GM18519 (cell line): ENCODE data around the gene INSIG2.
A peak's percentile ranks its signal among the peaks of the same experiment; 100 is the strongest.
"Not testable (repeated sequence)": the region's sequence is repeated elsewhere in the genome, so short reads cannot be mapped to it uniquely, and the experiment has no call there.

Experiments used
- ATAC-seq: cut with Tn5 transposase; IDR thresholded peaks from one replicate; pipeline ENCODE4 v1.9.1; 2021; ENCODE audit warnings: mild to moderate bottlenecking, moderate library complexity; ENCODE audit not compliant: unreplicated experiment, low FRiP score

The INSIG2 gene

DNA sequence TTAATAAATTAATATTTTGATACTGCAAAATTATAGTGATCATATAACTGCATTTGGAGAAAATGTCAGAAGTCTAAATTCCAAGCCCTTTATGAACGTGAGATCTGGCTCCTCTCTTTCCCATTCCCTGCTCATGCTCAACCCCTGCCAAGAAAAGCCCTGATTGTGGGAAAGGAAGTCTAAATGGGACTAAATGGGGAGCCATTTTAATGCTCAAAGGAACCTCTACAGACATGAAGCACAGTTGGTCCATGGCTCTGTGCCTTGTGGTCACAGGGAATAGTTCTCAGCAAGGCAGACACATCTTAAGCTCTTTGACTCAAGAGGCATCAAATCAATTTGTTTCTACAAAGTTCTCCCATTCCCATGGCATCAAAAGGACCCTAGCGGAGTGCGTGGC lies 29.3 kb upstream of the INSIG2 start:
- ATAC-seq = no peak

DNA sequence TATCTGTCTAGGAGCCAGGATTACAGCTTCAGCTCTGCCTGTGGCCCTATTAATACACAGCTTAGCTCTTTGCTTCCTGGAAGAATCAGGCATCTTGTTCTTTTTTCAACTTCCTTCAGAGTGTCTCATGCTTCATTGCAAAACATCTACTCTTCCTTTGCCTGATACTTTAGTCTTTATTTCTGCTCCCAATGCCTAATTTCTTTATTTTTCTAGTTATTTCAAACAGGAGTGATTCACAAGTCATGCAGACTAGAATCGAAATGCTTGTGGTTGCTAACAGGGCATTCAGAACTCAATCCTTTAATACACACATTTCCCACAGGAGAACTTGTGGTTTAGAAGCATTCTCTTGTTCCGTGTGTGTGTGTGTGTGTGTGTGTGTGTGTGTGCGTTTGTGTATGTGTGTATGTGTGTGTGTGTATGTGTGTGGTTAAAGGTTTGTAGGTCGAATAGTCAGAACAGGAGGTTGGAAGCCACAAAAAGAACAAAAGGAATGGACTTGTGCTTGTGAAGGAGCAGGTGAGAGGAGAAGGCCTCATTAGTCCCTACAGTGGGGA lies 28.3 kb upstream of the INSIG2 start:
- ATAC-seq = no peak

DNA sequence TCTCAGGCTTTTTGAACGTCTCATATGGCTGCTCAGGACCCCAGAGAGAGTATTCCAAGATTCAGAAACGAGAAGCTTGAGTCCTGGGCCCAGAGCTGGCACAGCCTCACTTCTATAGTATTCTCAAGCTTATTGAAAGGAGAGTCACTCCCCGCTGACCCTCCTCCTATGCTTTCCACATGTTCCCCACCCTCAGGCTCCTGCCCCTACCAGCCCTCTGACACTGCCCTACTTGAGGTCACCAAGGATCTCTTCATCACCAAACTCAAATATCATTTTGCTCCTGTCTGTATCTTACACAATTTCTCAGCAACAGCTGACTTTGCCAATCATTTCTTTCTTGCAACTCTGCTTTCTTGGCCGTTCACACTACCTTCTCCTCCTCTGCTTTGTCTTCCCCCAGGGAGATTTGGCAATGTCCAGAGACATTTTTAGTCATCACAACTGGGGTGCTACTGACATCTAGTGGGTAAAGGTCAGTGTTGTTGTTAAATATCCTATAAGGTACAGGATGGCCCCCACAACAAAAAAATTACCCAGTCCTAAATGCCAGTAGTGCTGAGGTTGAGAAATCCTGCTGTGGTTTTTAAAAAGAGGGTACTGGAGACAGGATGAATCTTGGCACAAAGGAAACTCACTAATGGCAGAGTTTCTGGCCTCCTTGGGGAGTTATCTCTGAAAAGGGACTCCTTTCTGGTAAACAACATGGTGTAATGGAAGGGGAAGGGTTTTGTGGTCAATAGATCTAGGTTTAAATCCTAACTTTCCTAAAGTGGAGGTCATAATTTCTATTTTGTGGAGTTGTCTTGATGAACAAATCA lies 26.9 kb upstream of the INSIG2 start:
- ATAC-seq = peak; percentile 81

DNA sequence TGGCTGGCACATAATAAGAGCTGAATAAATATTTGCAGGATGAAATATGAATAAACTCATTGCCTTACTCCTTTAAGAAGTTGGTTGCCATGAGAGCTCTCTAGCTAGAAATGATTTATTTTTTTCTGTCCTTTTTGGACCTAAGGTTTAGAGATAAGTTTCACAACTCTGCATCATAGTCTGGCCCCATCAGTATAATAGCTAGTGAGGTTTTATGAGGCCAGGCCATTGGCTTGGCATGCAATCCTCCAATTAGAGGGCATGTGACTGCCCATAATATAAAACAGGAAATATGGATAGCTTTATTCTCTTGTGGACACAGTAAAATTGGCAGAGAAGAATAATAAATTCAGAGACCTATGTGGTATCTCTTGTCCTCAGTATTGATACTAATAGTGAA lies 26.2 kb upstream of the INSIG2 start:
- ATAC-seq = no peak

DNA sequence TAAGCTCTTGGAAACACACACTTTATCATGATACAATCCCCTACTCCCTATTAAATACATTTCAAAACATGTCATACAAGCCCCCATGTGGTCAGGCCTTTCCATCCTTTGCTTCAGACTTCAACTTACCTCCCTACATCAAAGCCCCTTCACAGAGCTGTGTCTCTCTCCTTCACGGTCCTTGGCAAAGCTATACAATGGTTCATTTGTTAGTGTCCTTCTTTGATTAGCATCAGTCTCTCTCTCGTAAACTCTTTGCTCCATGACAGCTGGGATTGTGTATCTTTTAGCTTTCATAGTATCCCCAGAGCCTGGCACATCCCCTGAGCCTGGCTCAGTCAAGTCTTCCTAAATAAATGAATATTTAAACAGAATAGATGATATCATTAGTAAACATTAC lies 25.6 kb upstream of the INSIG2 start:
- no peak for ATAC-seq

DNA sequence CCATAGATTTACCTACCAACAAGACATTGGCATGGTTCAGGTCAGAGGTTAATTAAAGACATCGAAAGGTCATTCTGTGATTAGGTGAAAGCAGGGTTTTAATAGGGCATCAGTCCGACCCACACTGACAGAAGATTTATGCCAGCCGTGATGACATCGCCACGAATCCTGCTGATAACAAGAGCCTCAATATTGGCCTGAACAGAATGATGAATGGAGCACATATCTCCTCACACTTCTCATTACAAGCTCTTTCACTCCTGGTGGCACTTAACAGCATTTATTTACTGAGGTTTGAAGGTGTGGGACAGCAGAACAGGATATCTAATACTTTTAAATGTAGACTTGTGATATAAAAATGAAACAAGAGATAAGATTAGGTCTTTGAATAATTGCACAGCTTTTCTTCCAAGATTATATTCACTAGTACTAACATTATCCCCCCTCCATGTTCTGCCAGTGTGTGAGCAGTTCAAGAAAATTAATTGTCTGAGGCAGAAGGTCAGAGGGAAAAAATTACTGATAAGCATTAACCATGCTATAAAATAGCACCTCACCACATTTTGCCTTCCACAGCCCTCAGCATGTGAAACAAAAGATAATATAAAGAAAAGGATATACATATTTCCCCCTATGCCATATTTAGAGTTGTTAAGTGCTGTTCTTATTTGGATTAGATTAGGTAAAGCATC lies 23.1 kb upstream of the INSIG2 start:
- no peak for ATAC-seq

DNA sequence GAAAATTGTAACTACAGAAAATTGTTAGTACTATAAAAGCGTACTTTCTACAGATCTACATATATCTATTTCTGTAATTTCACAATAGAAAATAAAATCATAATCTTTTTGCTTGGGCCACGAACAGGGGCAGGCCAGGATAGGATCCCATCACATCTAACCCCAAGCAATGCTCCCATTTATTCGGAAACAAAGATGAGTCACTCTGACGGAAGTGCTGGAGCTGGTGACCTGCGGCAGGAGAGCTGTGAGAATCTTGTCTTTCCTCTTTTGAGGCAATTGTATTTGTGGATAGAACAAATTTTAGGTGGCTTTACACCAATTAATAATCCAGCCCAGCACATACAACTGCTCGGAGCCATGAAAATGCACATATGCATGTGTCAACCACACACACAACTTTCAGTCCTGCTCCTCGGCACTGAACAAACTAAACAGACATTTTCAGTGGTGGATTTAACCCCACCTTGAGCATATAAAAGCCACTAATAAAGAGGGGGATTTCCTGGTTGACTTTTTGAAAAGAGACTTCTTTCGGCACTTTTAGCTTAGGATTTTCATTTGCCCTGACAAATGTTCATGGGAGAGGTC lies 22.3 kb upstream of the INSIG2 start:
- ATAC-seq = no peak

DNA sequence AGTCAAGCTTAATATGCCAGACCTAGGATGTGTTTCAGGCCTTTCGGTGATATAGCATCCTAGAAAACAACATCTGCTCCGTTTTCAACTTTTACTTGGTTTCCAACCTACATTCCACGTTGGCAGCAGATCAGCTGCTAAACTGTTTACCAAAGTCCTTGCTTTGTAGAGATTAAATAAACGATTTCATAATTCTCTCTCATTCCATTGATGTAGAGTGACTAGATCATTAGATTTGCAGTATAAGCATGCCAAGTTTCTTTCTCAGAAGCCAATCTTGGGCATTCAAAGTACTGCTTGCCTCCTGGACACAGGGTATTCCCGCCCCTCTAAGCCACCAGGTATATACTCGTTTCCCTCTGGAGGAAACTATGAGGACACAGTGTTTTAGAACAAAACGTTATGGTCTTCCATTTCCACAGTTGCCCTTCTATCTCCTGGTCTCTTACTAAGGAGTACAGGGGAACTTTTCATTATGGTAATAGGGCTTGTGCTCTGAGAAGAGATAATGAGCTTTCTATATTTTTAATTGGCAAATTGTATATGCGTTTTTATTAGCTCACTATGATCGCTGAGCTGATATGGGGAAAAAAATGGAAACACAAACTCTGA lies 10.5 kb upstream of the INSIG2 start:
- no peak for ATAC-seq

DNA sequence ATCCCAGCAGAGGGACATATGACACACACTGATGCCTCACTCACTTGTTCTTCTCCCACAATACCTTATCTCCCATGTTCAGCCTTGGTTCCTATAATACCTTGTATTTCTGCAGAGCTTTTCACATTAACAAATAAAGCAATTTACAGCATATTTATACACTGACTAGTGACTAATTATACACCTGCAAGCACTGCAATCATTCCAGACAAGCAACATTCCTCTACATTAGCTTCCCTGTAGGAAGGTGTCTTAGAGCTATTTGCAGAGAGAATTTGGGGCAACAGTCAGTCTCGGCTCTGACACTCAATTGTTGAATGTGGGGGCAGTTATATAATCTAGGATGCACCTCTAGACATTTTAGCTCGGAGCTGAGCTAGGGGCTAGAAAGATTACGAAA lies 9.5 kb upstream of the INSIG2 start:
- ATAC-seq = no peak

DNA sequence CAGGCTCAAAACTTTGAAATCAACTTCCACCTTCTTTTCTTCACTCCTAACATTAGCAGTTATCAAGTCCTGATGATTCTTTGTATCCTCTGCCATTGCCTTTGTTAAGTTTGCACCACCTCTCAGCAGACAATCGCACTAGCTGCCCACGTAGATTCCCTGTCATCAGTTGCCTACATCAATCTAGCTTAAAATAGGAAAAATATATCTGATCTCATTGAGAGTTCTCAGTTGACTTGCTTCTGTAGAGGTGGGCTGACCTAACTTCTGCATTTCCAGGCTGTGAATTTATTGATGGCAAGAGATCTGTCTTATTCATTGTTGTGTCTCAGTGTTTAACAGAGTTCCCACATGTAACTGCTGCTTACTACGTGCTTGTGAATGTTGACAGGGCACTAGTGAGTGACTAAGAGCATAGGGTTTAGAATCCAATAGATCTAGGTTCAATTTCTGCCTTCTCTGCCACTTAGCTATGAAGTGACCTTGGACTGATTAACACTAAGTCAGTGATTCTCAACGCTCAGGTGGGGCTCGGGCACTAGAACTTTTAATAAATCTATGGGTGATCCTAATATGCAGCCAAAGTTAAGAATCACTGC lies 3.7 kb upstream of the INSIG2 start:
- ATAC-seq = no peak

DNA sequence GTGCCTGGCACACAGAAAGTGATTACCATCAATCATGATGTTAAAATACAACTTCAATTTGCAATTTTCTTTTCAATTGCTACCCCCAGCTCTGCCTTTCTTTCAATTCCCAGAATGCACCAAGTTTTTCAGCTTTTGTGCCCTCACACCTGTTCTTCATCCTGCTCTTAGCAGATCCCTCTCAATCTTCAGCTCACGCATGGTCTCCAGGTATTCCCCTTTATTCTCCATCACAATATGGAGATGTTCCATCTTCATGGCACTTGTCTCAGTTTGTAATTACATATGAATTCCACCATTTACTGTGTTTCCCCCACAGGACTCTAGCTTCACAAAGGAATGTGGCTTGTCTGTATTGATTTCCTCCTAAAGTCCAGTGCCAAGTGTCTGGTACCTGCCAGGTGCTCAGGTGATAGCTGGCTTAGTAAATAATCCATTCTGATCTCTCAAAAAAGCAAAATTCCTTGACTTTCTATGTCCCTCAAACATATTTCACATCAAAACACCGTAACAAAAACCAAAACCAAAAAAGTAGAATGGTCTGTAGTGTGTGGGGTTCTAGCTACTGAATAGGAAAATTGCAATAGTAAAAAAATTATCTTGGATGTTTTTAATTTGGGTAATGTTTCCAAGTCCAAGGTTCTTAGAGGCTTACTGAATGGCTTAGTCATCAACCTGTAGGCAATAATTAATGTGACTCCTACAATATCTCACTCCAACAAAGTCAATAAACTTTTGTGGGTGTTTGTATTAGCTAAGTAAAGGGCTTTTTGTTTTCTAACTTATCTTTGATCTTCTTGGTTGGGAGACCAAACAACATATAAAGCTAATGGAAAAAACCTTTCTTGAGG lies 2.9 kb upstream of the INSIG2 start:
- no peak for ATAC-seq

DNA sequence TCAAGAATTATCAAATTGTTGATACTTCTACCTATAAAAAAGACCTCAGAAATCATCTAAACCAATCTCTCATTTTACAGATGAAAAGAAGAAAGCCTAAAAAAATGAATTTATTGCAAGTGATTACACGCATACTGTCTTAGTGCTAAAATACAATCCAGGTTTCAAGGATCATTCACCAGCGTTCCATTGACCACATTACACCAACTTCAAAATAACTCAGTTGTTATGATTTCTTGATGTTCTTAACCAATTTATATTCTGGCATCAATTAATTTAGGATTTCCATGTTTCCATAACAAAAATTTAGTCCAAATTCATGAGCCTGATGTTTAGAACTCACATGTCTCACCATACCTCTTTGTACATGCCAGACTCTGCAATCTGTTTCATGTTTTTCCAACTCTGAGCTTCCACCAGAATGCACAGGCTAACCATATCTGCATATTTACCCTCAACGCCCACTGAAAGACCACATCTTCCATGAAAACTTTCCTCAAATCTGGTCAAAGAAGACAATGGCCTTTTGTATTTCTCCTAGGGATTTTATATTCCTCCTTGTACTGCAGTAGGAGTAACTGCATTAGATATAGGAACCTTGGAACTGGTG lies 2.1 kb upstream of the INSIG2 start:
- ATAC-seq = no peak

DNA sequence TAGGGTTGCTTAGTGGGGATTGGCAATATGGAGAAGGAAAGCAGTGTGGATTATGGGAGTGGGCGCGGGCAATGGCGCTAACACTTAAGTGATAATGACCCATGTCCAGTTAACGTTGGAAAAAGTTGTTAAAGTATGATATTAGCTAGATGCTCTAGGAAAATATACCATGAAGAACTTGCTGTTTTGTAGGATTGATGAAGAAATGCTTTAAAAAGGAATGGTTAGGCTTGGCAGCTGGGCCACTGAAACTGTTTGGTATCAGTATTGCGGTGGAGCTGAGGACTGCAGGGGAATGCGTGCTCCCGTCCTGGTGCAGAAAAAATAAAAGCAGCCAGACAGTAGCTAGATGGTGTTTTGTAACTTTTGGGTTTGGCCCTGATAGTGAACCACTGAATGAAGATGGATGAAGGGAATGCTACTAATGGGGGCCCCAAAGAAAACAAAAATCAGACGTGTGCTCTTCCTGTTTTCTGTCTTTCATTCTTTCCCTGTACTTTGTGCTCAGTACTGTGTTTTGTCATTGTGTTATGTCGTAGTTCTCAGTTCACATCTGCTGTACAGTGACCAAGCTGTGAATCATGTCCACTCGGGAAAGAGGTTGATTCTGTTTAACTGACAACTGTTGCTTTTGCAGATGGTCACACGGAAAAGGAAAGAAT lies 999 bp downstream of the INSIG2 start:
- ATAC-seq = no peak

DNA sequence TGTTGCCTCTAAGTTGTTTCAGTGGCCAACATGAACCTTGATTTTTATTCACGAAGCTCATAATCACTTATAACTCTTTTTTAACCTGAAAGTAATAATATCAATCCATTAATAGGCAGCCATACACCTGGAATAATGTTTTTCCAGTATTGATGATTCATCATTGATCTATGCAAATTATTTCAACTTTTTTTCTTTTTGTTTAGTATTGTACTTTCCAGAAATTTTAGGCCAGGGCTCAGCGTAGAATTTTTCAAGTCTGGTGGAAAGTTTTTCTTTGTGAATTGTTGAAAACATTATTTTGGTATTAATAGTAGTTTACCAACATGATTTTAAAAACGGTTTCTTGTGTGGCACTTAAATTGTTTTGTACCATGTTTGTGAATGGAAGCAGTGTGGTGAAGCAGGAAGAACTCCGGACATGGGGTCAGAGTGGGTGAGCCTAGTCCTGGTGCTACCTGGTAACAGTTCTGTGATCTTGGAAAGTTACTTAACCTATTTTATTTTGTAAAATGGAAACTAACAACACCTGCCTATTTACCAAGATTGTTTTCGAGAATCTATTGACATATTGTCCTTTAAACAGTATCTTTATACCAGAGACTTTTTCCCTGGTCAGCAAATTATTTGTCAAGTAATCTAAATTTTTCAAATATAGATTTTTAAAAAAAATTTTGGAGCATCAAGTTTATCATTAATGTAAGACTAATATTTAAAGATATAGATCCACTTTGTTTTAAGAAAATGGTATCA lies 2.3 kb downstream of the INSIG2 start:
- no peak for ATAC-seq

DNA sequence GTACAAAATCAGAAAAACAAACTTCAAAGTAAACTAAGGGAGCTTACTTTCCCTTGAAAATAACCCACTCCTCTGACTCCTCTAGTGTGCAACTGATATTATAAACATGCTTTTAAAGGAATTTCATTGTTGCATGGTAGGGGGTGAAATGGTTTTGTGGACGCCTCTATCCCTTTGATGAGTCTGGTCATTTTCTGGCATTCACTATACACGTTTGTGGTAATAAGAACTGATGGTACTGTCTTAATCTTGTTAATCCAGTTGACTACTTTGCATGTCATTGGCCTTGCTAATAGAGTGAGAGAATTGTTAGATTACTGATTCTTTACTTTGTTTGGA lies 2.8 kb downstream of the INSIG2 start:
- no peak for ATAC-seq

DNA sequence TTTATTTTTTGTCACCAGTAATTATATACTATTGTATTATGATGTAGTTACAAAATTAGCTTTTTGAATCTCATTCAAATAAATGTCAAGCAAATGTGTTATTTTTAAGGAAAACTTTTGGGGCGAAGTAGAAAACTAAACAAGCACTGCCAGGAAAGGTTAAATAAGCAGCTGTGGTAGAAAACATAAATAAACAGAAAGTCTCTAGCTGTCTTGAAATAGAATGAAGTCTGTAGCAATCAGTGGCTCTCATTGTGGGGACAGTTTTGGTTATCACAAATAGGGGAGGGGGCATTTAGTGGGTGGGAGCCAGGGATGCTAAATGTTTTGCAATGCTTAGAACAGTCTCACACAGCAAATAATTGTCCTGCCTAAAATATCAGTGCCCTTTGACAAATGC lies 3.4 kb downstream of the INSIG2 start:
- no peak for ATAC-seq

DNA sequence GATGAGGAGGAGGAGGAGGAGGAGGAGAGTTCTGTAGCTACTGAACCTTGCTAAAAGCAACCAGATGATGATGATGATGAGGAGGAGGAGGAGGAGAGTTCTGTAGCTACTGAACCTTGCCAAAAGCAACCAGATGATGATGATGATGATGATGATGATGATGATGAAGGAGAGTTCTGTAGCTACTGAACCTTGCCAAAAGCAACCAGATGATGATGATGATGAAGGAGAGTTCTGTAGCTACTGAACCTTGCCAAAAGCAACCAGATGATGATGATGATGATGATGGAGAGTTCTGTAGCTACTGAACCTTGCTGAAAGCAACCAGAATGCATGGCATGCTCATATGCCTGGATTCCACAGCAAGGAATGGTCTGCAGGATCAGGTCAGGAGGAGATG lies 5.8 kb downstream of the INSIG2 start:
- ATAC-seq = not testable (repeated sequence)

DNA sequence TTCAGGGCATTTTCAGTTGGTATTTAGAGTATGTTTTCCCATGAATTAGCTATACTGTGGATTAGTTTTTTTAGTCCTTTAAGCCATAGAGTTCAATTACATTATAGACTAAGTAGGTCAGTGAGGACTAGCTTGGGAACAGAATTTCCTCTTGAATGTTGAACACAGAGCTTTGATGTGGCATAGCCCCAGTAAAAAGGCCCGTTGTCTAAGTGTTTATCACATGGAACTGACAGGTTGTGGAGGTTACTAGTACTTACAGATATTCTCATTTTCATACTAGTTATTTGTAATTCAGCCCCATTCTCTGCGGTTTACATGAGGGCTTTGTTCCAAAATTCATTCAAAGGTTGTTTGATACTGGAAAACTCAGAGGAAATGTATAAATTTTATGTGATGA lies 6.2 kb downstream of the INSIG2 start:
- ATAC-seq = no peak
